ENCODE data around the gene MECR.

DNA sequence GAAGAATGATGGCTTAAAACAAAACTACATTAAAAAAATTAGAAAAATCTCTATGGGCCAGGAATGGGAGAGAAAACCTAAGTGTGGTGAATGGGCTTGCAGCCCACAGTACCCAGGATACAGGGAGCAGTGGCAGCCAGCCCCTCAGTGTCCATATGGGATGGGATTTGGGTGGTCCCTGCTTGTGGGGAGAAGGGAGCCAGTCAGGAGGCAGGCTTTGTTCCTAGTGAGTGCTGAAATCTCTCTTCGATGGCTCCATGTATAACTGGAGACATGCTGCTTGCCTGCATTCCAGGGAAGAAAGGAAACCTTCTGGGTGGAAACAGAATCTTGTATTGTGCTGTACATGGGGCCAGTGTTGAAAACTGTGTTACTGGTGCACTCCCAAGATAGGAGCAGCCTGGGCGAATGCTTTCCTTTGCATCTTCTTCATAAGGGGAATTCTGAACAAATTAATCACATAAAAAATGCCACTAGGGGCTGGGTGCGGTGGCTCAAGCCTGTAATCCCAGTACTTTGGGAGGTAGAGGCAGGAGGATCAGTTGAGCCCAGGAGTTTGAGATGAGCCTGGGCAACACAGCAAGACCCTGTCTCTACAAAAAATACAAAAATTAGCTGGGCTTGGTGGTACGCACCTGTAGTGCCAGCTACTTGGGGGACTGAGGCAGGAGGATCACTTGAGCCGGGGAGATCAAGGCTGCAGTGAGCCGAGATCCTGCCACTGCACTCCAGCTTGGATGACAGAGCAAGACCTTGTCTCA is 41.6 kb upstream of the MECR start:
- TF ChIP-seq POLR2AphosphoS5 (IDR thresholded peaks at IDR 0.05) (no peak), POLR2A (IDR thresholded peaks at IDR 0.05) (no peak)
- TF ChIP-seq, protein P1, sequence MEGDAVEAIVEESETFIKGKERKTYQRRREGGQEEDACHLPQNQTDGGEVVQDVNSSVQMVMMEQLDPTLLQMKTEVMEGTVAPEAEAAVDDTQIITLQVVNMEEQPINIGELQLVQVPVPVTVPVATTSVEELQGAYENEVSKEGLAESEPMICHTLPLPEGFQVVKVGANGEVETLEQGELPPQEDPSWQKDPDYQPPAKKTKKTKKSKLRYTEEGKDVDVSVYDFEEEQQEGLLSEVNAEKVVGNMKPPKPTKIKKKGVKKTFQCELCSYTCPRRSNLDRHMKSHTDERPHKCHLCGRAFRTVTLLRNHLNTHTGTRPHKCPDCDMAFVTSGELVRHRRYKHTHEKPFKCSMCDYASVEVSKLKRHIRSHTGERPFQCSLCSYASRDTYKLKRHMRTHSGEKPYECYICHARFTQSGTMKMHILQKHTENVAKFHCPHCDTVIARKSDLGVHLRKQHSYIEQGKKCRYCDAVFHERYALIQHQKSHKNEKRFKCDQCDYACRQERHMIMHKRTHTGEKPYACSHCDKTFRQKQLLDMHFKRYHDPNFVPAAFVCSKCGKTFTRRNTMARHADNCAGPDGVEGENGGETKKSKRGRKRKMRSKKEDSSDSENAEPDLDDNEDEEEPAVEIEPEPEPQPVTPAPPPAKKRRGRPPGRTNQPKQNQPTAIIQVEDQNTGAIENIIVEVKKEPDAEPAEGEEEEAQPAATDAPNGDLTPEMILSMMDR (IDR thresholded peaks at IDR 0.05): no peak
